ENCODE measurements around the gene FAHD2A. TPM values are rescaled to one million over a fixed set of nuclear protein-coding genes. Genes with fewer than 3 reads are reported as not detected.
"Not testable (repeated sequence)": the region's sequence is repeated elsewhere in the genome, so short reads cannot be mapped to it uniquely, and the experiment has no call there.

Gene FAHD2A
- total RNA-seq, 2 experiments from 2014 or later: 37.9 to 41.2 TPM

DNA sequence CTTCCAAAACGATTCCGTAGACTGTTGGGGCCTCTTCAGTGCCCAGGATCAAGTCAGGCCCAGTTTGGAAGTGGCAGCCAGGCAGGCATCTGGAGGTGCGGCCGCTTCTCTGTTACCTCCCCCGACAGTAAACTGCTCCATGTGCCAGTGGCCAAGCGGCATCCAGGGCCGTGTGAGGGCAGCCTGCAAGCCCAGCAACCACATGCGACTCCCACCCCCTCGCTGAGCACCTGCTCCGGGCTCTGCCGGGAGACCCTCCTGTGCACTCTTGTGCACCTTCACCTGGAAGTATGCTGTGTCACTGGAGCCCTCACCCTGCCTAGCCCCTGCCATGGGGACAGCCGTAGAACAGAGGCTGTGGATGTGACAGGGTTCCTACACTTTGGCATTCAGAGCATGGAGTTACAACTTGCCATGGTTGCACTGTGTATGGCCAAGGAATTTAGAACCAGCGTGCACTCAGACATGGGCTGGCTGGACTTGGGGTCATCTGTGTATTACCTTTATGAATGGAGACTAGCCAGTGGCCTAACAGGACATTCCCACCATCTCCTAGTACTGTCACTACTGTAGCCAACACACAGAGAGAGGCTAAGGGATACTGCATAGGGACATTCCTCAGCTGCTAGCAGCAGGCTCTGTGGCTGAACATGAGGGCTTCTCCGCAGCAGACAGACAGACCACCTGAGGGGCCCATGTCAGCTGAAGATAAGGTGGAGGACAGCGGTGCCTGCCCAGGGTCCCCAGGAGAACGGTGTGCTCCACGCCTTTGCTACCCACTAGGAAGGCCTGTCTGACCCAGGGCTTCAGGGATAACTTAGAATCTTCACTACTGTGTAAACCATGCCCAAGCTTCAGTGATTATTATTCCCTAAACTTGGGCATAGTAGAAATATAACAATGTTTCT lies 25.0 kb upstream of the FAHD2A start:
- ChIA-PET POLR2A (no interaction called here), CTCF (interaction anchor here (0.9 kb wide), 1 partner anchor 12 kb away, joined by 5 read pairs; no protein-coding TSS in a partner anchor)
- H3K27ac Mint-ChIP-seq: no peak overlapping the region
- no peaks in the 10 kb centered on the region for H3K4me1 Mint-ChIP-seq
- no peaks in the 10 kb centered on the region for H3K36me3 Mint-ChIP-seq (ENCODE audit: low read depth)
- no peaks in the 10 kb centered on the region for H3K9me3 Mint-ChIP-seq (ENCODE audit: low read depth)
- H3K4me3 Mint-ChIP-seq: no peak overlapping the region
- H3K27me3 Mint-ChIP-seq: peaks cover 12% of the 10 kb centered on the region
- intact Hi-C loops (cut with DNase I, micrococcal nuclease): no loop called here
- DNase-seq: no peak
- ATAC-seq: no peak

DNA sequence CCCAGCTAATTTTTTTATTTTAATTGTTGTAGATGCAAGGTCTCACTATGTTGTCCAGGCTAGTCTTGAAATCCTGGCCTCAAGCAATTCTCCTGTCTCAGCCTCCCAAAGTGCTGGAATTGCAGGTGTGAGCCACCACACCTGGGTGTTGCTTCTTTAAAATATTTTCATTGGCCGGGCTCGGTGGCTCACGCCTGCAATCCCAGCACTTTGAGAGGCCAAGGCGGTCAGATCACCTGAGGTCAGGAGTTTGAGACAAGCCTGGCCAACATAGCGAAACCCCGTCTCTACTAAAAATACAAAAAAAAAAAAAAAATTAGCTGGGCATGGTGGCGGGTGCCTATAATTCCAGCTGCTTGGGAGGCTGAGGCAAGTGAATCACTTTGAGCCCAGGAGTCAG lies 24.2 kb upstream of the FAHD2A start:
- intact Hi-C loops (cut with DNase I, micrococcal nuclease): not testable (repeated sequence)

DNA sequence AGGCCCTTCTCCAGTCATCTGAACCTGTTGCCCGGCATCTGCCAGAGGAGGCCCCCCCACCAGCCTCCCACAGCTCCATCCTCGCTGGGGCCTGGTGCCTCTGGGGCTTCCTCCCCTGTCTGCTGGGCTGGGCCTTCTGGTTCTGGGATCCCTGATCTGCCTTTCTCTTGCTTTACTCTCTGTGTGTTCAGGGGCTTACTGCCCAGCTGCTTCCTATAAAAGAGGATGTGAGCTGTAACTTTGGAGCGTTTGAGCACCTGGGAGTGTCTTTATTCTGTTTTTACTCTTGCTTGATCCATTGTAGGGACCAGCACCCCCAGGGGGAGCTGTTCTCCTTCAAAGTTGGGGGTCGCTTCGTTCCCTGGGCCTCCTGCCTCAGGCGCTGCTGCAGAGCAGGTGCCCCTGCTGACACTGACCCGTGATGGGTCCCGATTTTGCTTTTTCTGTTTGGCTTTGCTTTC lies 23.1 kb upstream of the FAHD2A start:
- H3K27me3 Mint-ChIP-seq: peaks cover 8% of the 10 kb centered on the region
- intact Hi-C loops (cut with DNase I, micrococcal nuclease): no loop called here
- ATAC-seq (no peak), DNase-seq (no peak)
- no peaks in the 10 kb centered on the region for H3K9me3 Mint-ChIP-seq (ENCODE audit: low read depth)
- no peak overlapping the region for H3K27ac Mint-ChIP-seq
- no peak overlapping the region for H3K4me3 Mint-ChIP-seq
- ChIA-PET CTCF (interaction anchor here (0.6 to 1.2 kb wide), 3 partner anchors 10 to 356 kb away, joined by 3 to 6 read pairs (median 3); no protein-coding TSS in a partner anchor), POLR2A (no interaction called here)
- H3K4me1 Mint-ChIP-seq: no peaks in the 10 kb centered on the region
- no peaks in the 10 kb centered on the region for H3K36me3 Mint-ChIP-seq (ENCODE audit: low read depth)

More for the DNA sequence above, 24.2 kb upstream of the FAHD2A start:
- not testable (repeated sequence) for H3K27me3 Mint-ChIP-seq; DNase-seq; H3K9me3 Mint-ChIP-seq (ENCODE audit: low read depth); H3K27ac Mint-ChIP-seq; H3K36me3 Mint-ChIP-seq (ENCODE audit: low read depth); H3K4me1 Mint-ChIP-seq; H3K4me3 Mint-ChIP-seq; ATAC-seq
- ChIA-PET POLR2A (interaction anchor here (0.6 kb wide), 1 partner anchor 188 kb away, joined by 3 read pairs; no protein-coding TSS in a partner anchor), CTCF (interaction anchor here (0.9 kb wide), 1 partner anchor 11 kb away, joined by 5 read pairs; no protein-coding TSS in a partner anchor)

DNA sequence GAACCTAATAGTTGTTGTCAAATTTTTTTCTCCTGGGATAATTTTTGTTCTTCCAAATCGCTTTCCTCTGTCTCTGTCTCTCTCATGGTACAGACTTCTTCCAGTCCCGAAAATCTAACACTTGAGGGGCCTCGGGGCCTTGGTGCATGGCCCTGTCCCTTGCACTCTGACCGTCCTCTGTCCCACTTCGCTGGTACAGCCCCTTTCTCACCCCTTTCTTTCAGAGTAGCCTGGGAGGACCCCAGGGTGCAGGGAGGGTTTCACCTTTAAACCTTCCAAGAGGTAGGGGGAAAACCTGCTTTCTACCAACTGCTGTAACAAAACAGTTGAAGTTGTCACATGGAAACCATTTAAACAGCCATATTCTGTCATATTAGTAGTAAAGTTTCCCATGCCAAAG lies 22.2 kb upstream of the FAHD2A start:
- CTCF ChIA-PET: interaction anchor here (1.1 to 1.2 kb wide), 2 partner anchors 9 to 21 kb away, joined by 3 to 6 read pairs; no protein-coding TSS in a partner anchor

DNA sequence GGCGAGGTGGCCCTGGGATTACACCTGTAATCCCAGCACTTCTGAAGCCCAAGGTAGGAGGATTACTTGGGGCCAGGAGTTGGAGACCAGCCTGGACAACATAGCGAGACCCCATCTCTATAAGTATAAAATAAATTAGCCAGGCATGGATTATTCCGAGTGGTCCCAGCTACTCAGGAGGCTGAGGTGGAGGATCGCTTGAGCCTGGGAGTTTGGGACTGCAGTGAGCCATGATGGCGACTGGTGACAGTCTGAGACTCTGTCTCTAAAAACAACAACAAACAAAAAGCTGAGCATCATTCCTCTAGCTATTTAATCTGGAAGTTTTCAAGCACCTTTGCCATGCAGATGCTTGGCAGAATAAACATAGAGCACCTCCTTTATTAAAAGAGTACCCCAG lies 21.8 kb upstream of the FAHD2A start:
- Mint-ChIP-seq H3K4me3 (no peak overlapping the region), H3K4me1 (no peaks in the 10 kb centered on the region), H3K27me3 (peaks cover 8% of the 10 kb centered on the region), H3K36me3 (ENCODE audit: low read depth) (no peaks in the 10 kb centered on the region), H3K9me3 (ENCODE audit: low read depth) (no peaks in the 10 kb centered on the region), H3K27ac (no peak overlapping the region)
- CTCF ChIA-PET: interaction anchor here (1.1 kb wide), 1 partner anchor 20 kb away, joined by 3 read pairs; no protein-coding TSS in a partner anchor
- ATAC-seq (no peak), DNase-seq (no peak)
- POLR2A ChIA-PET: no interaction called here
- intact Hi-C loops (cut with DNase I, micrococcal nuclease): no loop called here

More for the DNA sequence above, 22.2 kb upstream of the FAHD2A start:
- H3K27ac Mint-ChIP-seq: no peak overlapping the region
- no peak for ATAC-seq
- no peaks in the 10 kb centered on the region for H3K4me1 Mint-ChIP-seq
- H3K27me3 Mint-ChIP-seq: peaks cover 8% of the 10 kb centered on the region
- H3K9me3 Mint-ChIP-seq (ENCODE audit: low read depth): no peaks in the 10 kb centered on the region
- intact Hi-C loops (cut with DNase I, micrococcal nuclease): no loop called here
- DNase-seq: no peak
- no peaks in the 10 kb centered on the region for H3K36me3 Mint-ChIP-seq (ENCODE audit: low read depth)
- POLR2A ChIA-PET: no interaction called here
- H3K4me3 Mint-ChIP-seq: no peak overlapping the region

DNA sequence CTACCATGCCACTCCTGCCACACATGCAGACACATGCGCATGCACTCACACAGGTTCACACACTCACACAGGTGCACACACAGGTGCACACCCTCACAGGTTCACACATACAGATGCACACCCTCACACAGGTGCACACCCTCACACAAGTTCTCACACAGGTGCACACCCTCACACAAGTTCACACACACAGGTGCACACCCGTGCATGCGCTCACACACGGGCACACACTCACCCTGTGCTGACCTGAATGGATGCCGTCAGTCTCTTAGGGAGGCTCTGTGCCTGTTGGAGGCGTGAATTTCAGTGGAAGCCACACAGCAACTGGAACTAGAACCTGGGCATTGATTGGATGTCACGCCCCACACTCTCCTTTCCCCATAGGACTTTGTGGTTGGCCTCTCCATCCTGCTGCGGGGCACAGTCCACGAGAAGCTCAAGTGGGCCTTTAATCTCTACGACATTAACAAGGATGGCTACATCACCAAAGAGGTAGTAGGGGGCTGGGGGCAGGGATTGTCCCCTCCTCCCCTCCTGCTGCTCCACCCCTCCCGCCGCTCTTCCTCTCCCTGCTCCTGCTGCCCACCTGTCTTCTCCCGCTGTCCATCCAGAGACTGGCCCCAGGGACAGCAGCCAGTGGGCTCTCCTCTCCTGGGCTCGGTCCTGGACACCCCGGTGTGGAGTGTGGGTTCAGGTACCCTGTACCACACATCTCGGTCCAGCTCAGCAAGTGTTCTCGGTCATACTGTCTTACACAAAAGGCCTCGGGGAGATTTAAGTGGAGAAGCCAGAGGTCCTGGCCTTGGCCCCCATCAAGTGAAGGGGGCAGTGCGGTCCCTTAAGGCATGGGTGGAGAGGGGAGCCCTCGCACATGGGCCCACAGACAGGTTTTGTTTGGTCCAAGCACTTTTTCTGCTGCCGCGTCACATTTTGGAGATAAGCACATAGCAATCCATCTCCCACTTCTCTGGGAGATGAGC lies 21.0 kb upstream of the FAHD2A start:
- Mint-ChIP-seq H3K4me1 (no peaks in the 10 kb centered on the region), H3K27me3 (peaks cover 6% of the 10 kb centered on the region)

DNA sequence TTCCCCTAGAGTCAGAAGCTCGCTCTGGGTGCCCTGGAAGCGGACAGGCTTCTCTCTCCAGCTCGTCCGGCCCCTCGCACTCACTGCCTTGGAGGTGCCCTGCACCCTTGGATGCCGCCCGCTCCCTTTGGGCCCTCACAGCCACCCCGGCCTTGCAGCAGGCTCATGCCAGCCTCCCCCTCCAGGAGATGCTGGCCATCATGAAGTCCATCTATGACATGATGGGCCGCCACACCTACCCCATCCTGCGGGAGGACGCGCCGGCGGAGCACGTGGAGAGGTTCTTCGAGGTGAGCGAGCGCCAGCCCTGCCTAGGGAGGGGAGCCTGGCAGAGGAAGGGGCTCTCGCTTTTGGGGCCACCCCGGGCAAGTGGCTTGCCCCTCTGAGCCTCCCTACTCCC lies 20.3 kb upstream of the FAHD2A start:
- DNase-seq (no peak), ATAC-seq (no peak)
- POLR2A ChIA-PET: no interaction called here
- Mint-ChIP-seq H3K9me3 (ENCODE audit: low read depth) (no peaks in the 10 kb centered on the region), H3K4me3 (no peak overlapping the region), H3K36me3 (ENCODE audit: low read depth) (no peaks in the 10 kb centered on the region), H3K27ac (no peak overlapping the region), H3K4me1 (no peaks in the 10 kb centered on the region), H3K27me3 (peaks cover 4% of the 10 kb centered on the region)
- intact Hi-C loops (cut with DNase I, micrococcal nuclease): no loop called here
- CTCF ChIA-PET: no interaction called here

More for the DNA sequence above, 21.0 kb upstream of the FAHD2A start:
- POLR2A ChIA-PET: no interaction called here
- ATAC-seq (no peak), DNase-seq (no peak)
- H3K36me3 Mint-ChIP-seq (ENCODE audit: low read depth): no peaks in the 10 kb centered on the region
- intact Hi-C loops (cut with DNase I, micrococcal nuclease): no loop called here
- no peak overlapping the region for H3K4me3 Mint-ChIP-seq
- no peak overlapping the region for H3K27ac Mint-ChIP-seq
- CTCF ChIA-PET: interaction anchor here (1.1 kb wide), 1 partner anchor 20 kb away, joined by 3 read pairs; no protein-coding TSS in a partner anchor
- no peaks in the 10 kb centered on the region for H3K9me3 Mint-ChIP-seq (ENCODE audit: low read depth)

DNA sequence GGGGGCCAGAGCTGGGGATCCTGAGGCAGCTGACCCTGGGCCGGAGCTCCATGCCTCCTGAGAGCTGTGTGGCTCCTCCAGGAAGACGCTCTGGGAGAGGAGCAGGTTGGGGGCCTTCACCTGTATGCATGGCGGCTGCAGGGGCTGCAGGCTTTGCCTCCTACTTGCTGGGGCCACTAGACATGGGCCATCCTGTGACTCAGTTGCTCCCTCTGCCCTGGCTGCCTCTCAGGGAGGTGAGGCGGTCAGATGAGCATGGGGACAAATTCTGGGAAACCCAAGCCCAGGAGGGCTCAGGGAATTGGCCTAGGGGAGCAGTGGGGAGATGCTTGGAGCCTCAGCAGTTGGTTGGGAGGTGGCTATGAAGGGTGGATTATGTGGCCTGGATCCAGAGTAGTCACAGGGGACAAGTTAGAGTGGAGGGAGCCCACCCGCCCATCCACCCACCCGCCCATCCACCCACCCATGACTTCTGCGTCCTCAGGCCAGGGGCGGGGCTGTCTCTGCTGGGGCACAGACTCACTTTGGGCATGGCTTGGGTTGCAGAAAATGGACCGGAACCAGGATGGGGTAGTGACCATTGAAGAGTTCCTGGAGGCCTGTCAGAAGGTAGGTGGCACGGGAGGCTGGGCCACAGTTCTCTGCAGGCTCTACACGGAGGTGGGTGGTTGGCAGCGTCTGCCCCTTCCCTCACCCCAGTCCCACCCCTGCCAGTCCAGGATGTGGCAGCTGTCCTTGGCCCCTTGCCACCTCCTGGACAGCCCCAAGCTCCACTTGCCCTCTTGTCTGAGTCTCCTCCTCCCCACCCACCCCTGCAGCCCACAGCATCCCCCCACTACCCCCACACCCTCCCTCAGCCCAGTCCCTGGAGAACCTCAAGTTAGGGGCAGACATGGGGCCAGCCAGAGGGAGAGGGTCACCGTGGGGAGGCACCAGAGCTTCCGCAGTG lies 19.5 kb upstream of the FAHD2A start:
- H3K36me3 Mint-ChIP-seq (ENCODE audit: low read depth): no peaks in the 10 kb centered on the region
- ATAC-seq (no peak), DNase-seq (no peak)
- no peak overlapping the region for H3K4me3 Mint-ChIP-seq
- no peak overlapping the region for H3K27ac Mint-ChIP-seq
- peaks cover 5% of the 10 kb centered on the region for H3K27me3 Mint-ChIP-seq
- no peaks in the 10 kb centered on the region for H3K4me1 Mint-ChIP-seq
- CTCF ChIA-PET: no interaction called here
- no peaks in the 10 kb centered on the region for H3K9me3 Mint-ChIP-seq (ENCODE audit: low read depth)
- intact Hi-C loops (cut with DNase I, micrococcal nuclease): no loop called here
- POLR2A ChIA-PET: no interaction called here

DNA sequence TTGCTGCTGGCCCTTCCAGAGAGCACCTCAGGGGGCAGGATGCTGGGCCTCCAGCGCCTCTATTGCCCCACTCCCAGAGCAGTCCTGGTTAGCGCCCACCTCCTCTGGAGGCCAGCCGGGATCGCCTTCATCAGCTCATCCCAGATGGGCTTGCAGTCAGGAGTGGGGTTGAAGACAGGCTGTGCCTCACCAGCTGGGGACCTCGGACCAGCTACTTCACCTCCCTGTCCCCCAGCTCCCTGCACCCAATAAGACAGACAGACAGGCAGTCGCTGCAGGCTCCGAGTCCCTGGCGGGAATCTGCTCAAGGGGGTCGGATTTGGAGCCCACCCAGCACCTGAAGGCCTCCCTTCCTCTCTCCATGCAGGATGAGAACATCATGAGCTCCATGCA lies 18.9 kb upstream of the FAHD2A start:
- Mint-ChIP-seq H3K27me3 (peaks cover 5% of the 10 kb centered on the region), H3K4me1 (no peaks in the 10 kb centered on the region), H3K9me3 (ENCODE audit: low read depth) (no peaks in the 10 kb centered on the region), H3K4me3 (no peak overlapping the region), H3K36me3 (ENCODE audit: low read depth) (no peaks in the 10 kb centered on the region), H3K27ac (no peak overlapping the region)
- ChIA-PET POLR2A (no interaction called here), CTCF (no interaction called here)
- ATAC-seq (no peak), DNase-seq (no peak)
- intact Hi-C loops (cut with DNase I, micrococcal nuclease): no loop called here

DNA sequence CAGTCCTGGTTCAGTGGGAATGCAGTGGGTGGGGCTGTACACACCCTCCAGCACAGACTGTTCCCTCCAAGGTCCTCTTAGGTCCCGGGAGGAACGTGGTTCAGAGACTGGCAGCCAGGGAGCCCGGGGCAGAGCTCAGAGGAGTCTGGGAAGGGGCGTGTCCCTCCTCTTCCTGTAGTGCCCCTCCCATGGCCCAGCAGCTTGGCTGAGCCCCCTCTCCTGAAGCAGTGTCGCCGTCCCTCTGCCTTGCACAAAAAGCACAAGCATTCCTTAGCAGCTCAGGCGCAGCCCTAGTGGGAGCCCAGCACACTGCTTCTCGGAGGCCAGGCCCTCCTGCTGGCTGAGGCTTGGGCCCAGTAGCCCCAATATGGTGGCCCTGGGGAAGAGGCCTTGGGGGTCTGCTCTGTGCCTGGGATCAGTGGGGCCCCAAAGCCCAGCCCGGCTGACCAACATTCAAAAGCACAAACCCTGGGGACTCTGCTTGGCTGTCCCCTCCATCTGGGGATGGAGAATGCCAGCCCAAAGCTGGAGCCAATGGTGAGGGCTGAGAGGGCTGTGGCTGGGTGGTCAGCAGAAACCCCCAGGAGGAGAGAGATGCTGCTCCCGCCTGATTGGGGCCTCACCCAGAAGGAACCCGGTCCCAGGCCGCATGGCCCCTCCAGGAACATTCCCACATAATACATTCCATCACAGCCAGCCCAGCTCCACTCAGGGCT lies 17.5 kb upstream of the FAHD2A start:
- no peak overlapping the region for H3K27ac Mint-ChIP-seq
- no peaks in the 10 kb centered on the region for H3K4me1 Mint-ChIP-seq
- H3K36me3 Mint-ChIP-seq (ENCODE audit: low read depth): no peaks in the 10 kb centered on the region
- no peaks in the 10 kb centered on the region for H3K9me3 Mint-ChIP-seq (ENCODE audit: low read depth)
- H3K4me3 Mint-ChIP-seq: no peak overlapping the region
- POLR2A ChIA-PET: no interaction called here
- no peak for ATAC-seq
- CTCF ChIA-PET: interaction anchor here (0.6 to 1.1 kb wide), 5 partner anchors 11 to 832 kb away, joined by 3 to 4 read pairs (median 3); no protein-coding TSS in a partner anchor
- intact Hi-C loops (cut with DNase I, micrococcal nuclease): loop anchor here in 1 of 2 experiments (5.0 kb wide), 1 partner anchor 342 kb away; no protein-coding TSS in a partner anchor
- DNase-seq: no peak
- H3K27me3 Mint-ChIP-seq: peaks cover 2% of the 10 kb centered on the region

Data from activated CD4-positive, alpha-beta T cell treated with anti-CD3 and anti-CD28 coated beads for 36 hours (primary cell).